Ovary (tissue), 10 donors: ENCODE measurements around the gene C2CD4B. TPM values are rescaled to one million over a fixed set of nuclear protein-coding genes. Genes with fewer than 3 reads are reported as not detected.

Experiments
- DNase-seq, 5 donors: peaks; one replicate each; pipeline ENCODE4 v3.0.0-alpha.2; 2019 to 2020
- H3K27ac ChIP-seq, 2 donors: fragments of 200-600 bp; one replicate each; pipeline versions ENCODE4 v1.5.1 to v1.8.0; 2019 to 2022
- H3K27me3 ChIP-seq: fragments of 200-600 bp; one replicate; pipeline ENCODE4 v1.8.0; 2022
- H3K36me3 ChIP-seq: fragments of 200-600 bp; sonication (generic); one replicate; pipeline ENCODE4 v1.5.1; 2019
- H3K4me1 ChIP-seq: one replicate; pipeline ENCODE4 v1.8.1; 2013; ENCODE audit warnings: mild to moderate bottlenecking, moderate library complexity; ENCODE audit not compliant: insufficient read depth
- H3K4me3 ChIP-seq: fragments of 200-600 bp; sonication (generic); one replicate; pipeline ENCODE4 v1.5.1; 2017
- H3K9me3 ChIP-seq, 2 donors: fragments of 200-600 bp in 1 of 2; sonication (generic) in 1 of 2; one replicate each; pipeline versions ENCODE4 v1.5.1 to v1.8.1; 2013 to 2019; ENCODE audit warnings: mild to moderate bottlenecking in 1 of 2, moderate library complexity in 1 of 2
- EP300 ChIP-seq: sonication (generic); formaldehyde crosslinking; IDR thresholded peaks from one replicate; pipeline ENCODE4 v1.6.1; 2017; ENCODE audit warnings: antibody characterized with exemption
- POLR2A ChIP-seq: fragments of 450-650 bp; IDR thresholded peaks from one replicate; pipeline ENCODE4 v1.6.1; 2017; ENCODE audit warnings: antibody characterized with exemption, mild to moderate bottlenecking, moderate library complexity
- WGBS, 3 donors: extraction: QIAGEN DNeasy Blood & Tissue Kit in 1 of 3; methylation state at CpG; one replicate each; pipeline versions ENCODE4 v1.1.5 to v1.1.7; 2013 to 2017; 5-methylcytosine and 5-hydroxymethylcytosine counted together
- intact Hi-C, 4 donors: fragments of 100-400 bp; cut with DNase I; formaldehyde crosslinking; loops; one replicate each; pipeline versions ENCODE4 v1.11.0 to v1.15.1; 2022 to 2023
- long read RNA-seq, 3 donors: library from polyadenylated mRNA in 2 of 3; unstranded in 2 of 3; transcript quantifications; one replicate each; pipeline ENCODE4 v2.0.0 and lab custom pipeline, GENCODE V29; 2021 to 2026
- polyA plus RNA-seq, 2 donors: library from polyadenylated mRNA; stranded (reverse); fragments of 200-250 nt in 1 of 2; fragments of 350-450 nt in 1 of 2; fragmentation: Illumina TruSeq in 1 of 2; extraction: RNeasy Lipid Tissue Mini Kit (QIAGEN cat#74804) in 1 of 2; gene quantifications; one replicate each; pipeline ENCODE4 v1.2.3, GENCODE V29; 2013 to 2014
- total RNA-seq, 7 donors: library from RNA; depleted of rRNA in 2 of 7; stranded (reverse); fragments of >200 nt in 2 of 7; fragmentation: NEBNext Ultra II Directional in 3 of 7; extraction: Animal tissue kit (Norgen Biotek cat#: 25700) in 3 of 7; gene quantifications; one replicate each; pipeline versions ENCODE4 v1.1.0 to v1.2.4, GENCODE V29; 2016 to 2023
- TF ChIP-seq, protein P1 (sequence below), 3 donors: fragments of 450-650 bp in 2 of 3; fragments of 200-600 bp in 1 of 3; IDR thresholded peaks; one replicate each; pipeline versions ENCODE4 v1.5.1 to v1.8.0; 2016 to 2022; ENCODE audit warnings: antibody characterized with exemption in 3 of 3, mild to moderate bottlenecking in 1 of 3
- donor health status: DM: no; HTN: no; CAD: no; lungs with moderate emphysema.
- donor health status: DM: no; HTN: no; CAD: no.
- donor health status: Bipolar disorder and iron deficiency.
- donor health status: DM: yes; HTN: yes; CAD: no.
- donor health status: DM: no; HTN: no; CAD: no.
- donor health status: DM: yes; HTN: yes; CAD: no.

The C2CD4B gene, protein sequence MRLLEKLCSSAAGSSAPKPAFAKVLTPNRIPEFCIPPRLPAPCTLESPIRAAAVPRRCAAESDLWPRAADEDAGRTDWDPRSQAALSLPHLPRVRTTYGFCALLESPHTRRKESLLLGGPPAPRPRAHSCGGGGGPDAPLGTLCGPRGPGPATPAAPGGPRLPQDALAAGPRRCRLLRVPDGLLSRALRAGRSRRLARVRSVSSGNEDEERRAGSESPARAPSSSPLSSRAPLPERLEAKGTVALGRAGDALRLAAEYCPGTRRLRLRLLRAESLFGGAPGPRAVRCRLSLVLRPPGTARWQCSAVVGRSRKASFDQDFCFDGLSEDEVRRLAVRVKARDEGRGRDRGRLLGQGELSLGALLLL
- total RNA-seq, result 1 to 10 TPM in 4 of 7 donors, under 1 TPM in 2, not detected in 1; 0.92 to 7.1 (median 2.6) TPM
- under 1 TPM; 0.23 to 0.44 TPM for polyA plus RNA-seq
- long read RNA-seq, donor 1, result 0 reads
- long read RNA-seq, donor 2, partial matches to known transcripts, result 0 of 2 reads
- long read RNA-seq, donor 2, other reads (novel, unspliced or antisense), result 0 of 2 reads
- long read RNA-seq, donor 3, partial matches to known transcripts, result 2 of 3 reads
- long read RNA-seq, donor 3, other reads (novel, unspliced or antisense), result 0 of 3 reads

DNA sequence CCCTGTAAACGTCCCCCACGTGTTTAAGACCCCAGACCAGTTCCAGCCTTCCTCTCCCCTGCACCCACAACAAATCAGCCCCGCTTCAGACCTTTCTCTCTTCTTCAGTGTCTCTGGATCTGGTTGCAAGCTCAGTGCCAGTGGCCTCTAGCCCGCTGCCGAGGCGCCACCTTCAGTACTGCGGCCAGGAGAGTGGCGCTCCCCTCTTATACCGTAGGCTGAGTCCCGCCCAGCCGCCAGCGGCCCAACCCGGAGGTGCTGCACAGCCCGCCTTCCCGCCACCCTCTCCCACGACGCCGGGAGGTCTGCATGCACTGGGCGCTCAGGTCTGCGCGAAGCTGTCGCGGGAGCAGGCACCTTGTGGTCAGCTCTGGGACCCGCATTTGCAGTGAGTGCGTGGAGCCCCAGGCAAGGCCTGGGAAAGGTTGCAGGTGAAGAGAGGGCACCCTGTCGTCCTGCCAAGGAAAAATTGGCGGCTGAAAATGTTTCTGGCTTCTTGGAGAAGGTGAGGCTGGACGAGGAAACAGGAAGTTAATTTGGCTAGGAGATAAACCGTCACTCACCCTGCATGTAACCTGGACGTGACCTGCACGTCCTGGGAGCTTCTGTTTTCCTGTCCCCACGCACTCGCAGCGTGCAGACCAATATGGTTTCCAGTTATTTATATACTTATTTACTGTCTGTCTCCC, at the start of gene C2CD4B:
Gene C2CD4B (minus strand): TSS at position 182 of the 689 bp plus-strand sequence. CDS start 301 bp downstream, outside the sequence.
- no peaks in the 10 kb centered on the region for H3K9me3 ChIP-seq
- H3K4me3 ChIP-seq, result peak within 1 kb of the TSS; percentile 20
- peaks cover 4% of the 10 kb centered on the region for H3K4me1 ChIP-seq
- H3K27me3 ChIP-seq, result no peaks in the 10 kb centered on the region
- peak in 4 of 5 donors; percentile 18 to 38 (median 35) for DNase-seq
- 10 to 19% (median 13%) methylated on average over 24 to 34 of the region's 34 CpGs for WGBS, 3 donors
- TF ChIP-seq POLR2A (no peak), EP300 (no peak)
- TF ChIP-seq, protein P1, sequence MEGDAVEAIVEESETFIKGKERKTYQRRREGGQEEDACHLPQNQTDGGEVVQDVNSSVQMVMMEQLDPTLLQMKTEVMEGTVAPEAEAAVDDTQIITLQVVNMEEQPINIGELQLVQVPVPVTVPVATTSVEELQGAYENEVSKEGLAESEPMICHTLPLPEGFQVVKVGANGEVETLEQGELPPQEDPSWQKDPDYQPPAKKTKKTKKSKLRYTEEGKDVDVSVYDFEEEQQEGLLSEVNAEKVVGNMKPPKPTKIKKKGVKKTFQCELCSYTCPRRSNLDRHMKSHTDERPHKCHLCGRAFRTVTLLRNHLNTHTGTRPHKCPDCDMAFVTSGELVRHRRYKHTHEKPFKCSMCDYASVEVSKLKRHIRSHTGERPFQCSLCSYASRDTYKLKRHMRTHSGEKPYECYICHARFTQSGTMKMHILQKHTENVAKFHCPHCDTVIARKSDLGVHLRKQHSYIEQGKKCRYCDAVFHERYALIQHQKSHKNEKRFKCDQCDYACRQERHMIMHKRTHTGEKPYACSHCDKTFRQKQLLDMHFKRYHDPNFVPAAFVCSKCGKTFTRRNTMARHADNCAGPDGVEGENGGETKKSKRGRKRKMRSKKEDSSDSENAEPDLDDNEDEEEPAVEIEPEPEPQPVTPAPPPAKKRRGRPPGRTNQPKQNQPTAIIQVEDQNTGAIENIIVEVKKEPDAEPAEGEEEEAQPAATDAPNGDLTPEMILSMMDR (IDR thresholded peaks at IDR 0.05), result no peak
- no peak within 1 kb of the TSS for H3K27ac ChIP-seq
- intact Hi-C loops, result no loop called here
- H3K36me3 ChIP-seq, result no peaks in the 10 kb centered on the region

DNA sequence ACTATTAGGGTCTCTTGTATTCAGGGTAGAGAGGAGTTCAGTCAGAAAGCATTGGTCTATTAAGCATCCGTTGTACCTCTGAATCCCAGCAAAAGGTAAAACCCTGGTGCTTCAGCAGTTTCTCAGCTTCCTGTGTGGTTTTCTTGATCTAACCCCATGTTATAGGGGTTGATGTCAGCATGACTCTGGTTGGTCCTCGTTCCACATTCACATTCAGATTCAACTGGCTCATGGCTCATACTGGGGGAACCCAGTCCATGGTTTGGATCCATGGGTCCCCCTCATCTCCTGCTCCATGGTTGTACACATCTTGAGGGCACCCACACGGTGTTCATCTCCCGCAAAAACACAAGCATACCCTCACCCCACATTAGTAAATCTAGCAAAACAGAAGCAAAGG, 47.7 kb upstream of the C2CD4B start:
- Histone ChIP-seq H3K27ac (no peak overlapping the region), H3K4me1 (no peaks in the 10 kb centered on the region), H3K9me3 (no peaks in the 10 kb centered on the region), H3K36me3 (no peaks in the 10 kb centered on the region), H3K4me3 (no peak overlapping the region), H3K27me3 (no peaks in the 10 kb centered on the region)
- TF ChIP-seq, protein P1 (IDR thresholded peaks at IDR 0.05), result no peak
- TF ChIP-seq EP300, result no peak
- 80 to 92% (median 90%) methylated on average over 4 of the region's 4 CpGs for WGBS, 3 donors
- intact Hi-C loops, result no loop called here
- DNase-seq, result no peak

DNA sequence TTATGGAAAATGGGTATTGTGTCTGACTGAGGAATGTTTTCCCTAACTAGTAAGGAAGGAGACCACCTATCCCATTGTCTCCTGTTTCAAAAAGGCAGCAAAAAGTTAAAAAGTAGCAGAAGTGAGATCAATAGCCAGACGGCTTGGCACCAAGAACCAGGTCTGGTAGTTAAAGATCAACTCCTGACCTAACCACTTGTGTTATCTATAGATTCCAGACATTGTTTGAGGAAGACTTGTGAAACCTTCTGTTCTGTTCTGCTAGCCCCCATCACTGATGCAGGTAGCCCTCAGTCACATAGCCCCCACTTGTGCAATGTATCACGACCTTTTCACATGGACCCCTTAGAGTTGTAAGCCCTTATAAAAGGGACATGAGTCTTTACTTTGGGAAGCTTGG, 46.3 kb upstream of the C2CD4B start:
- WGBS, 3 donors, result 68 to 83% (median 74%) methylated on average over 2 of the region's 2 CpGs
- Histone ChIP-seq H3K9me3 (no peaks in the 10 kb centered on the region), H3K4me1 (no peaks in the 10 kb centered on the region), H3K27me3 (no peaks in the 10 kb centered on the region), H3K27ac (no peak overlapping the region), H3K36me3 (no peaks in the 10 kb centered on the region), H3K4me3 (no peak overlapping the region)
- intact Hi-C loops, result no loop called here
- DNase-seq, result no peak
- TF ChIP-seq EP300 (no peak), POLR2A (no peak)
- TF ChIP-seq, protein P1 (IDR thresholded peaks at IDR 0.05), result no peak

DNA sequence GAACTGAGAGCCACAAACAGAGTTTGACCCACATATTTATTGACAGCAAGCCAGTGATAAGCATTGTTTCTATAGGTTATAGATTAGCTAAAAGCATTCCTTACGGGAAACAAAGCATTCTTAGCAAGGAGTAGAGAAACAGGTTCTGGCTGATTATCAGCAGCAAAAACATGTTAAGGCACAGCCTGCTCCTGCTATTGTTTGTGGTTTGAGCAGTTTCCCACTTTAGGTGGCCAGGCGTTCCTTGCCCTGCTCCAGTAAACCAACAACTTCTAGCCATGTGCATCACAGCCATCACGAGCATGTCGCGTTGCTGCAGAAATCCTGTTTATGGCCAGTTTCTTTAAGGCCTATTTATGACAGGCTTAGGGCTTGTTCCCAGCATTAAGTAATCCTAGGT, 44.7 kb upstream of the C2CD4B start:
- Histone ChIP-seq H3K36me3 (no peaks in the 10 kb centered on the region), H3K27ac (no peak overlapping the region), H3K9me3 (no peaks in the 10 kb centered on the region), H3K27me3 (no peaks in the 10 kb centered on the region), H3K4me1 (no peaks in the 10 kb centered on the region), H3K4me3 (no peak overlapping the region)
- no peak for TF ChIP-seq EP300
- no peak for TF ChIP-seq POLR2A
- TF ChIP-seq, protein P1 (IDR thresholded peaks at IDR 0.05), result no peak
- intact Hi-C loops, result no loop called here
- 89 to 94% (median 91%) methylated on average over 5 of the region's 5 CpGs for WGBS, 3 donors
- no peak for DNase-seq
